Measurements from ENCODE around the gene TRPM3.
"Not testable (repeated sequence)": the region's sequence is repeated elsewhere in the genome, so short reads cannot be mapped to it uniquely, and the experiment has no call there.

Gene TRPM3

GRCh38 chr9:70749066-70749465 lies 372.4 kb downstream of the TRPM3 start:
- TF ChIP-seq, protein P1, sequence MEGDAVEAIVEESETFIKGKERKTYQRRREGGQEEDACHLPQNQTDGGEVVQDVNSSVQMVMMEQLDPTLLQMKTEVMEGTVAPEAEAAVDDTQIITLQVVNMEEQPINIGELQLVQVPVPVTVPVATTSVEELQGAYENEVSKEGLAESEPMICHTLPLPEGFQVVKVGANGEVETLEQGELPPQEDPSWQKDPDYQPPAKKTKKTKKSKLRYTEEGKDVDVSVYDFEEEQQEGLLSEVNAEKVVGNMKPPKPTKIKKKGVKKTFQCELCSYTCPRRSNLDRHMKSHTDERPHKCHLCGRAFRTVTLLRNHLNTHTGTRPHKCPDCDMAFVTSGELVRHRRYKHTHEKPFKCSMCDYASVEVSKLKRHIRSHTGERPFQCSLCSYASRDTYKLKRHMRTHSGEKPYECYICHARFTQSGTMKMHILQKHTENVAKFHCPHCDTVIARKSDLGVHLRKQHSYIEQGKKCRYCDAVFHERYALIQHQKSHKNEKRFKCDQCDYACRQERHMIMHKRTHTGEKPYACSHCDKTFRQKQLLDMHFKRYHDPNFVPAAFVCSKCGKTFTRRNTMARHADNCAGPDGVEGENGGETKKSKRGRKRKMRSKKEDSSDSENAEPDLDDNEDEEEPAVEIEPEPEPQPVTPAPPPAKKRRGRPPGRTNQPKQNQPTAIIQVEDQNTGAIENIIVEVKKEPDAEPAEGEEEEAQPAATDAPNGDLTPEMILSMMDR (IDR thresholded peaks at IDR 0.05; ENCODE audit: low read depth, low read length): no peak
- no peak overlapping the region for H3K4me3 ChIP-seq (ENCODE audit: low read depth, low read length)

DNA sequence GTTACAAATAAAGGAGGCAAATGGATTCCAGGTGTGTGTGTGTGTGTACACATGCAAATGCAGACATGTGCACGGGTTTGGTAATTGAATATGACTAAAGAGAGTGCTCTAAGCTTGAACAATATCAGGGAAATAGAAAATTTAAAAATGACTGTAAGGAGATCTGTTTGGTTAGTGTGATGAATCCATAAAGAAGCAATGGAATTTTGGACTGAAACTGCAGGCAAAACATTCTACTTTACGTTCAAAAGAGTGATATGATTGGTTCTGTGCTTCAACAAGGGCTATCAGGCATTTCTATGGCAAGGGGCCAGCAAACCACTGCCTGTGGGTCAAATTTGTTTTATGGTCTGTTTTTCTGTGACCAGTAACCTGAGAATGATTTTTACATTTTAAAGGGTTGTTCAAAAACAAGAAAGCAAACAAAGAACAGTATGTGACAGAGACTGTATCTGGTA lies 374.1 kb downstream of the TRPM3 start:
- TF ChIP-seq, protein P1 (IDR thresholded peaks at IDR 0.05; ENCODE audit: low read depth, low read length): no peak
- no peak overlapping the region for H3K4me3 ChIP-seq (ENCODE audit: low read depth, low read length)

GRCh38 chr9:70746760-70747159 lies 374.7 kb downstream of the TRPM3 start:
- H3K4me3 ChIP-seq (ENCODE audit: low read depth, low read length): no peak overlapping the region
- TF ChIP-seq, protein P1 (IDR thresholded peaks at IDR 0.05; ENCODE audit: low read depth, low read length): no peak

GRCh38 chr9:70746316-70746715 lies 375.1 kb downstream of the TRPM3 start:
- TF ChIP-seq, protein P1 (IDR thresholded peaks at IDR 0.05; ENCODE audit: low read depth, low read length): no peak
- H3K4me3 ChIP-seq (ENCODE audit: low read depth, low read length): no peak overlapping the region

- H3K4me3 ChIP-seq (ENCODE audit: low read depth, low read length): not testable (repeated sequence)
Measured at GRCh38 chr9:70724794-70725193, 396.6 kb downstream of the TRPM3 start.

- H3K4me3 ChIP-seq (ENCODE audit: low read depth, low read length): not testable (repeated sequence)
Measured at GRCh38 chr9:70724025-70724424, 397.4 kb downstream of the TRPM3 start.

GRCh38 chr9:70706797-70707196 lies 414.6 kb downstream of the TRPM3 start:
- not testable (repeated sequence) for H3K4me3 ChIP-seq (ENCODE audit: low read depth, low read length)

GRCh38 chr9:70701163-70701562 lies 420.3 kb downstream of the TRPM3 start:
- TF ChIP-seq, protein P1 (IDR thresholded peaks at IDR 0.05; ENCODE audit: low read depth, low read length): no peak
- no peak overlapping the region for H3K4me3 ChIP-seq (ENCODE audit: low read depth, low read length)

DNA sequence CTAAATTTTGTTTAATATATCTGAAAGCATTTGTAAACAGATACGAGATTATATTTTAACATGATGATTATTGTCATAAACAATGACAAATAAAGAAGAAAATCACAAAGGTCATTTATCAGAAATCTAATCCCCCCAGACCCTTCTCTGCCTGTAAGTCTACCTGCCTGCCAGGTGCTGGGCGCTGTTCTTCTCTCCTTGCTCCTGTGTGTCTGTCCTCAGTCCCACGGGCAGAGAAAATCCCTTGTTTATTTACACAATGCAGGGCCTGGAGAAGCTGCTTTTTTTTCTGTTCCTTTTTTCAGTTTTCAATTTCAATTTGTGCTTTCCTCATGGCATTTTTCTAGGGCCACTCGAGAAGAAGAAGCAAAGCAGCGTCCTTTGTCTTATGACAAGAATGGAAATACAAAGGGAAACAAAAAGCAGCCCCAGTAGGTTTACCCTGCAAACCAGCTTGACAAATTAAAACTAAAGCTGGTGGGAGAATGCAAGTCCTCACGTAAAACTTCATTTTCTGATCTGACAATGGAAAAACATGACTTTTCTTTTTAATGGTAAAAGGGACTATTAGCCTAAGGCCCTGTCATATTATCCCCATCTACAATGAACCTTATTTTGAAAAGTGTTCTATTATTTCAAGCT lies 424.6 kb downstream of the TRPM3 start:
- TF ChIP-seq, protein P1 (IDR thresholded peaks at IDR 0.05; ENCODE audit: low read depth, low read length): no peak
- no peak overlapping the region for H3K4me3 ChIP-seq (ENCODE audit: low read depth, low read length)

All from WI38 (cell line).